ENCODE results near the gene EYS.

- TF ChIP-seq CTCF (IDR thresholded peaks at IDR 0.05; ENCODE audit: low read length) (no peak), EZH2 (optimal IDR thresholded peaks at IDR 0.05; ENCODE audit: low read depth, low read length) (no peak), EZH2phosphoT487 (IDR thresholded peaks at IDR 0.05; ENCODE audit: low read length) (no peak)
Observed at GRCh38 chr6:64945450-64945849, 761.6 kb downstream of the EYS start.

All from MM.1S (cell line).